ENCODE results near the gene PAQR9.

The PAQR9 gene

GRCh38 chr3:142952272-142953193 is 10.9 kb downstream of the PAQR9 start:
- no peak overlapping the region for H3K27ac ChIP-seq (ENCODE audit: low read length)
- H3K9me3 ChIP-seq (ENCODE audit: insufficient read depth, low read length, severe bottlenecking): no peaks in the 10 kb centered on the region
- no peak for ATAC-seq (ENCODE audit: insufficient read depth, low read depth)
- no peaks in the 10 kb centered on the region for H3K79me2 ChIP-seq (ENCODE audit: insufficient read depth, low read length)
- no peak overlapping the region for H3K9ac ChIP-seq (ENCODE audit: low read depth, low read length)
- no peaks in the 10 kb centered on the region for H3K36me3 ChIP-seq (ENCODE audit: insufficient read depth, low read length)
- H3K4me1 ChIP-seq (ENCODE audit: insufficient read depth, low read length): no peaks in the 10 kb centered on the region
- no peak for DNase-seq
- no peak for TF ChIP-seq EZH2 (IDR thresholded peaks at IDR 0.05; ENCODE audit: borderline replicate concordance, low read depth, low read length, severe bottlenecking)
- TF ChIP-seq CTCF (IDR thresholded peaks at IDR 0.05; ENCODE audit: borderline replicate concordance, extremely low read depth, low read length, poor library complexity, severe bottlenecking): no peak
- H3K4me3 ChIP-seq (ENCODE audit: low read depth in 1 of 2, low read length in 2 of 2): no peak overlapping the region
- peaks cover 21% of the 10 kb centered on the region for H3K27me3 ChIP-seq (ENCODE audit: insufficient read depth, low read length, poor library complexity)
- H4K20me1 ChIP-seq (ENCODE audit: insufficient read depth, low read length): no peaks in the 10 kb centered on the region
- H3K4me2 ChIP-seq (ENCODE audit: insufficient read depth, low read length): no peak overlapping the region
- no peak overlapping the region for H2AFZ ChIP-seq (ENCODE audit: low read depth, low read length)

GRCh38 chr3:142951794-142952193 is 11.7 kb downstream of the PAQR9 start:
- Histone ChIP-seq H3K9me3 (ENCODE audit: insufficient read depth, low read length, severe bottlenecking) (no peaks in the 10 kb centered on the region), H3K27me3 (ENCODE audit: insufficient read depth, low read length, poor library complexity) (peaks cover 14% of the 10 kb centered on the region), H3K4me3 (ENCODE audit: low read depth in 1 of 2, low read length in 2 of 2) (no peak overlapping the region), H3K9ac (ENCODE audit: low read depth, low read length) (no peak overlapping the region), H3K4me1 (ENCODE audit: insufficient read depth, low read length) (no peaks in the 10 kb centered on the region), H2AFZ (ENCODE audit: low read depth, low read length) (no peak overlapping the region), H3K27ac (ENCODE audit: low read length) (no peak overlapping the region), H3K36me3 (ENCODE audit: insufficient read depth, low read length) (no peaks in the 10 kb centered on the region), H3K79me2 (ENCODE audit: insufficient read depth, low read length) (no peaks in the 10 kb centered on the region), H4K20me1 (ENCODE audit: insufficient read depth, low read length) (no peaks in the 10 kb centered on the region), H3K4me2 (ENCODE audit: insufficient read depth, low read length) (no peak overlapping the region)
- ATAC-seq (ENCODE audit: insufficient read depth, low read depth) (no peak), DNase-seq (no peak)
- TF ChIP-seq CTCF (IDR thresholded peaks at IDR 0.05; ENCODE audit: borderline replicate concordance, extremely low read depth, low read length, poor library complexity, severe bottlenecking) (no peak), EZH2 (IDR thresholded peaks at IDR 0.05; ENCODE audit: borderline replicate concordance, low read depth, low read length, severe bottlenecking) (no peak)

GRCh38 chr3:142950972-142951371 is 12.5 kb downstream of the PAQR9 start:
- Histone ChIP-seq H3K27ac (ENCODE audit: low read length) (no peak overlapping the region), H3K27me3 (ENCODE audit: insufficient read depth, low read length, poor library complexity) (peaks cover 8% of the 10 kb centered on the region), H3K9me3 (ENCODE audit: insufficient read depth, low read length, severe bottlenecking) (no peaks in the 10 kb centered on the region), H3K4me2 (ENCODE audit: insufficient read depth, low read length) (no peak overlapping the region), H3K4me1 (ENCODE audit: insufficient read depth, low read length) (no peaks in the 10 kb centered on the region), H4K20me1 (ENCODE audit: insufficient read depth, low read length) (no peaks in the 10 kb centered on the region), H3K36me3 (ENCODE audit: insufficient read depth, low read length) (no peaks in the 10 kb centered on the region), H3K79me2 (ENCODE audit: insufficient read depth, low read length) (no peaks in the 10 kb centered on the region), H3K9ac (ENCODE audit: low read depth, low read length) (no peak overlapping the region), H3K4me3 (ENCODE audit: low read depth in 1 of 2, low read length in 2 of 2) (no peak overlapping the region), H2AFZ (ENCODE audit: low read depth, low read length) (no peak overlapping the region)
- ATAC-seq (ENCODE audit: insufficient read depth, low read depth): no peak
- DNase-seq: no peak
- TF ChIP-seq CTCF (IDR thresholded peaks at IDR 0.05; ENCODE audit: borderline replicate concordance, extremely low read depth, low read length, poor library complexity, severe bottlenecking) (no peak), EZH2 (IDR thresholded peaks at IDR 0.05; ENCODE audit: borderline replicate concordance, low read depth, low read length, severe bottlenecking) (no peak)

All from DND-41 (cell line).